ENCODE results near the gene TNFAIP8L1.

TNFAIP8L1 gene

DNA sequence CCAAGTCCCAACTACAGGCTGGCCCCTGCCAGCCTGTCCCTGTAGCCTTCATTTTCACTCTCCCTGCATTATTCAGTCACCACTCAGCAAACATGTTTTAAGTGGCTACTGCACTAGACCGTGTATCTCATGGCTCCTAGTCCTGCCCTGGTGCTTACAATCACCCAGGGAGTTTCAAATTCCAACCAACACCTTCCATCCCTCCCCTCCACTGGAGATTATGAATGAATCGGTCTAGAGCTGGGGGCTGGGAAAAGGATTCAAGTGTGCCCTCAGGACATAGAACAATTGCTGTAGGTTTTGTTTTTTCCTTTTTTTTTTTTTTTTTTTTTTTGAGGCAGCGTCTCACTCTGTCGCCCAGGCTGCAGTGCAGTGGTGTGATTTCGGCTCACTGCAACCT, 15.0 kb upstream of the TNFAIP8L1 start:
- no peak overlapping the region for H3K4me3 ChIP-seq (ENCODE audit: low read depth, low read length)
- TF ChIP-seq, protein P1, sequence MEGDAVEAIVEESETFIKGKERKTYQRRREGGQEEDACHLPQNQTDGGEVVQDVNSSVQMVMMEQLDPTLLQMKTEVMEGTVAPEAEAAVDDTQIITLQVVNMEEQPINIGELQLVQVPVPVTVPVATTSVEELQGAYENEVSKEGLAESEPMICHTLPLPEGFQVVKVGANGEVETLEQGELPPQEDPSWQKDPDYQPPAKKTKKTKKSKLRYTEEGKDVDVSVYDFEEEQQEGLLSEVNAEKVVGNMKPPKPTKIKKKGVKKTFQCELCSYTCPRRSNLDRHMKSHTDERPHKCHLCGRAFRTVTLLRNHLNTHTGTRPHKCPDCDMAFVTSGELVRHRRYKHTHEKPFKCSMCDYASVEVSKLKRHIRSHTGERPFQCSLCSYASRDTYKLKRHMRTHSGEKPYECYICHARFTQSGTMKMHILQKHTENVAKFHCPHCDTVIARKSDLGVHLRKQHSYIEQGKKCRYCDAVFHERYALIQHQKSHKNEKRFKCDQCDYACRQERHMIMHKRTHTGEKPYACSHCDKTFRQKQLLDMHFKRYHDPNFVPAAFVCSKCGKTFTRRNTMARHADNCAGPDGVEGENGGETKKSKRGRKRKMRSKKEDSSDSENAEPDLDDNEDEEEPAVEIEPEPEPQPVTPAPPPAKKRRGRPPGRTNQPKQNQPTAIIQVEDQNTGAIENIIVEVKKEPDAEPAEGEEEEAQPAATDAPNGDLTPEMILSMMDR (IDR thresholded peaks at IDR 0.05; ENCODE audit: control insufficient read depth, extremely low read depth, insufficient read depth): no peak
- no peak for DNase-seq (ENCODE audit: low read depth)

GRCh38 chr19:4624733-4625362, 14.5 kb upstream of the TNFAIP8L1 start:
- H3K4me3 ChIP-seq (ENCODE audit: low read depth, low read length): no peak overlapping the region
- TF ChIP-seq, protein P1 (IDR thresholded peaks at IDR 0.05; ENCODE audit: control insufficient read depth, extremely low read depth, insufficient read depth): 0 out of 2 replicates have a peak, but pooled peaks have one; percentile 12
- DNase-seq (ENCODE audit: low read depth): no peak

DNA sequence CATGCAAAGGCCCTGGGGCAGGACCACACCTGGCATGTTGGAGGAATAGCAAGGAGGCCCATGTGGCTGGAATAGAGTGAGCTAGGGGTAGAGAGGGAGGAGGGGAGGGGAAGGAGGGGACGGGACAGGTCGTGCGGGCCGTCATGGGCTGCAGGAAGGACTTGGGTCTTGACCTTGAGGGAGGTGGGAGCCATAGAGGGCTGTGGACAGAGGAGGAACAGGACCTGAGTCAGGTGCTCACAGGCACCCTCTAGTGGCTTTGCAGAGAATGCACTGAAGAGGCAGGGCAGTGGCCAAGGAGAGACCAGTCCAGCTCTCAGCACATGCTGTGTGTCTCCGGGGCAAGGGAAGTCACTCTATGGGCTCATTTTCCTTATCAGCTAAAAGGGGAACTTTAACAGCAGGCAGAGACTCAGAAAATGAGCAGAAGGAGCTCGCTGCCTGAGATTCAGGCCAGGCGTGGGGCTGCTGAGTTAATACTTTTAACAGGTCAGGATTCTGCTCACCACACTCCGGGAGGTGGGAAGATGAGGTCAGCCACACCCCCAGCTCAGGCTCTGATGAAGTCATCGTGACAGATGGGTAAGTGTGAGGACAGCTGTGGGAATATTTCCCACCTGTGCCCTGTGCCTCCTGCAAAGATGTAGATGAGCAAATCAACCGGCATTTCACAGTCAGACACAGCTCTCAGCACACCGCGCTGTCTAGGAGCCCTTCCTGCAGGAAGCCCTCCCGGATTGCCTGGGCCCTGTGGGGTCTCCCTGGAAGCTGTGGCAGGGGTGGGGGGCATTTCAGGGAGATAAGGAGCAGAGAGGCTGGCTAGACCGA, 6.0 kb upstream of the TNFAIP8L1 start:
- DNase-seq (ENCODE audit: low read depth): no peak
- TF ChIP-seq, protein P1 (IDR thresholded peaks at IDR 0.05; ENCODE audit: control insufficient read depth, extremely low read depth, insufficient read depth): peak; percentile 62
- no peak overlapping the region for H3K4me3 ChIP-seq (ENCODE audit: low read depth, low read length)

DNA sequence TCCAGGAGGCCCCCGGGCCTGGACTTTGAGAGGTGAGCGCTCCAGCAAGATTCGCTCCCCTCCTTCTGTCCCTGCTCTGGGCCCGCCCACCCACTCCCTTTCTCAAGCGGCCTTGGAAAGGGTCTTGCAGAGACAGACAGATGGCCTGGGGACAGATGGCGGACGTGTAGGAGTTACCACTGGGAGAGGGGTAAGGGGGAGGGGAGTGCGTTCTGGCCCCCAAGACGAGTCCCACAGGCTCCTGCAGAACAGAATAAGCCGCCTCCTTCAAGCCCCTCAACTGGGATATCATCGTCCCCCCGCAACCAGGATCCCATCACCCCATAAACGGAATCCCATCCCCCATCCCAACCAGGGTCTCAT, 3.6 kb upstream of the TNFAIP8L1 start:
- H3K4me3 ChIP-seq (ENCODE audit: low read depth, low read length): peak overlapping the region; percentile 42
- TF ChIP-seq, protein P1 (IDR thresholded peaks at IDR 0.05; ENCODE audit: control insufficient read depth, extremely low read depth, insufficient read depth): no peak
- DNase-seq (ENCODE audit: low read depth): no peak

DNA sequence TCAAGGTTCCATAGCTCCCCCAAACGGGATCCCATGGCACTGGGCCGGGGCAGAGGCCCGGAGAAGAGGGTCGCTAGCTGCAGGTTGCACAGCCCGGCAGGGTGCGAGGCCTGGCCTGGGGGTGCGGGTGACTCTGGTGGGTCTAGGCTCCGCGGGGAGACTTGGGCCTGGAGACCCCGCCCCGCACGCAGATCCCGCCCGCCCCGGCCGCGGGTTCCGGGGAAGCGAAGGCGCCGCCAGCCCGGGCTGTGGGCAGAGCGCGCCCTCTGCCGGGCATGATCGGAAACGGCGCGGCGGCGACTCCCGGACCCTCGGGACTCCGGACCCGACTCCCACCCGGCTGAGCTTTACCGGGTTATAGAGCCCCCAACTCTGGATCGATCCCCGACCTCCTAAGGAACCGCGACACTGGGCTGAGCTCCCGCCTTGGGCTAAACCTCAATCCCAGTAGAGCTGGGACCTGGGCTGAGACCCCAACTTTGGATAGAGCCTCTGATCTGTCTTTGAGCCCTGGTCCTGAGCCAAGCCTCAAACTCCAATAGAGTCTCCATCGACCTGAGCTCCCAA, 3.1 kb upstream of the TNFAIP8L1 start:
- no peak for DNase-seq (ENCODE audit: low read depth)
- TF ChIP-seq, protein P1 (IDR thresholded peaks at IDR 0.05; ENCODE audit: control insufficient read depth, extremely low read depth, insufficient read depth): peak; percentile 86
- peak overlapping the region; percentile 42 for H3K4me3 ChIP-seq (ENCODE audit: low read depth, low read length)

GRCh38 chr19:4636761-4637160, 2.6 kb upstream of the TNFAIP8L1 start:
- no peak overlapping the region for H3K4me3 ChIP-seq (ENCODE audit: low read depth, low read length)
- TF ChIP-seq, protein P1 (IDR thresholded peaks at IDR 0.05; ENCODE audit: control insufficient read depth, extremely low read depth, insufficient read depth): no peak
- no peak for DNase-seq (ENCODE audit: low read depth)

Measured in LNCaP clone FGC (cell line).